Measurements from ENCODE around the gene CKMT2.

DNA sequence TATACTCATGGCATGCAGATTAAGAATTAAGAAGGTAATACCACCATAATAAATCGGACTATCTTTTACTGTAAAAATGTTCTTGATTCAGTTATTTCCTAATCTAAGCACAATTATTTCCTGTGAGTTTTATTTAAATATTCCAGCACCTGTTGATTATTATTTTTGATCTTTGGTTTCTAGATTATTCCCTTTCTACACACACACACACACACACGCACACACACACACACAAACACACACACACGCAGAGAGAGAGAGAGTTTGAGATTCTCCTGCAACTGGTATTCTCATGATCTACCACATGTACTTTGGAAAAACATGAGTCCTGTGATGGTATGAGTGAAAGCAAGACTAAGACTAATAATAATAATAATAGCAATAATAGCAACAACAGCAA is 17.0 kb upstream of the CKMT2 start:
- no peak for TF ChIP-seq POLR2AphosphoS5 (IDR thresholded peaks at IDR 0.05)
- TF ChIP-seq, protein P1, sequence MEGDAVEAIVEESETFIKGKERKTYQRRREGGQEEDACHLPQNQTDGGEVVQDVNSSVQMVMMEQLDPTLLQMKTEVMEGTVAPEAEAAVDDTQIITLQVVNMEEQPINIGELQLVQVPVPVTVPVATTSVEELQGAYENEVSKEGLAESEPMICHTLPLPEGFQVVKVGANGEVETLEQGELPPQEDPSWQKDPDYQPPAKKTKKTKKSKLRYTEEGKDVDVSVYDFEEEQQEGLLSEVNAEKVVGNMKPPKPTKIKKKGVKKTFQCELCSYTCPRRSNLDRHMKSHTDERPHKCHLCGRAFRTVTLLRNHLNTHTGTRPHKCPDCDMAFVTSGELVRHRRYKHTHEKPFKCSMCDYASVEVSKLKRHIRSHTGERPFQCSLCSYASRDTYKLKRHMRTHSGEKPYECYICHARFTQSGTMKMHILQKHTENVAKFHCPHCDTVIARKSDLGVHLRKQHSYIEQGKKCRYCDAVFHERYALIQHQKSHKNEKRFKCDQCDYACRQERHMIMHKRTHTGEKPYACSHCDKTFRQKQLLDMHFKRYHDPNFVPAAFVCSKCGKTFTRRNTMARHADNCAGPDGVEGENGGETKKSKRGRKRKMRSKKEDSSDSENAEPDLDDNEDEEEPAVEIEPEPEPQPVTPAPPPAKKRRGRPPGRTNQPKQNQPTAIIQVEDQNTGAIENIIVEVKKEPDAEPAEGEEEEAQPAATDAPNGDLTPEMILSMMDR (IDR thresholded peaks at IDR 0.05) = no peak
- TF ChIP-seq POLR2A (IDR thresholded peaks at IDR 0.05) = no peak

Measured in breast epithelium (tissue), 3 donors.